Gastrocnemius medialis (tissue), 4 donors: ENCODE results near the gene COL6A3.

ENCODE experiments used
- POLR2A ChIP-seq, 2 donors: fragments of 450-650 bp; IDR thresholded peaks; one replicate each; pipeline ENCODE4 v1.6.1; 2017; ENCODE audit warnings: antibody characterized with exemption in 2 of 2, mild to moderate bottlenecking in 2 of 2, moderate library complexity in 2 of 2
- TF ChIP-seq, protein P1 (sequence below), 5 experiments: fragments of 450-650 bp in 3 of 5; fragments of 200-600 bp in 2 of 5; sonication (generic) in 2 of 5; IDR thresholded peaks in 4 of 5; conservative IDR thresholded peaks in 1 of 5; 1 replicate in 4 of 5; 2 replicates in 1 of 5; pipeline ENCODE4 v1.5.1; 2016 to 2019; ENCODE audit warnings: antibody characterized with exemption in 5 of 5, mild to moderate bottlenecking in 3 of 5, moderate library complexity in 3 of 5

DNA sequence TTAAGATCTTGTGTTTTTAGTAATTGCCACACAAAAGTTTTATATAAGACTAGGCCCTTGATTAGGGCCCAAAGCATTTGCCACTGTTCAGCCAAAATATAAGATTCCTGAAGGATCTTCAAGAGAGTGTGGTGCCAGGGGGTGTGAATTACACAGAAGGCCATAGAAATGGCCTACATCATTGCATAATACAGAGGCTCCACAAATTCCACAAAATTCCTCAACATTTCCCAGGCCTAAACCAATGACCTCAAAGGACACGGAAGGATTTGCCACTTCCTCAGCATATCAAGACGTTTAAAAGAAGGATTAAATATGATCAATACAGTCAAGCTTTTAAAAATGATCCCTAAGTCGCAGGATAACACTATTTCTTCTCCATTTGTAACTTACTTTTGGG, 24.1 kb downstream of the COL6A3 start:
- TF ChIP-seq, protein P1, sequence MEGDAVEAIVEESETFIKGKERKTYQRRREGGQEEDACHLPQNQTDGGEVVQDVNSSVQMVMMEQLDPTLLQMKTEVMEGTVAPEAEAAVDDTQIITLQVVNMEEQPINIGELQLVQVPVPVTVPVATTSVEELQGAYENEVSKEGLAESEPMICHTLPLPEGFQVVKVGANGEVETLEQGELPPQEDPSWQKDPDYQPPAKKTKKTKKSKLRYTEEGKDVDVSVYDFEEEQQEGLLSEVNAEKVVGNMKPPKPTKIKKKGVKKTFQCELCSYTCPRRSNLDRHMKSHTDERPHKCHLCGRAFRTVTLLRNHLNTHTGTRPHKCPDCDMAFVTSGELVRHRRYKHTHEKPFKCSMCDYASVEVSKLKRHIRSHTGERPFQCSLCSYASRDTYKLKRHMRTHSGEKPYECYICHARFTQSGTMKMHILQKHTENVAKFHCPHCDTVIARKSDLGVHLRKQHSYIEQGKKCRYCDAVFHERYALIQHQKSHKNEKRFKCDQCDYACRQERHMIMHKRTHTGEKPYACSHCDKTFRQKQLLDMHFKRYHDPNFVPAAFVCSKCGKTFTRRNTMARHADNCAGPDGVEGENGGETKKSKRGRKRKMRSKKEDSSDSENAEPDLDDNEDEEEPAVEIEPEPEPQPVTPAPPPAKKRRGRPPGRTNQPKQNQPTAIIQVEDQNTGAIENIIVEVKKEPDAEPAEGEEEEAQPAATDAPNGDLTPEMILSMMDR (IDR thresholded peaks at IDR 0.05 in 4 of 5, conservative IDR thresholded peaks at IDR 0.05 in 1 of 5): no peak
- no peak for TF ChIP-seq POLR2A (IDR thresholded peaks at IDR 0.05)
